ENCODE data around the gene PARP2.
"Not testable (repeated sequence)": the region's sequence is repeated elsewhere in the genome, so short reads cannot be mapped to it uniquely, and the experiment has no call there.

The PARP2 gene

GRCh38 chr14:20334017-20334416, 9.4 kb upstream of the PARP2 start:
- Histone ChIP-seq H3K4me1 (ENCODE audit: control insufficient read depth in 1 of 2, insufficient read depth in 1 of 2, low read depth in 1 of 2, low read length in 1 of 2) (peaks cover 11 to 13% of the 10 kb centered on the region in 2 experiments), H3K9me3 (no peaks in the 10 kb centered on the region), H3K4me3 (ENCODE audit: low read depth in 1 of 2, low read length in 1 of 2) (no peak overlapping the region), H3K27me3 (no peaks in the 10 kb centered on the region), H3K27ac (no peak overlapping the region), H3K36me3 (no peaks in the 10 kb centered on the region)
- no peak for TF ChIP-seq CTCF (IDR thresholded peaks at IDR 0.05)

GRCh38 chr14:20341032-20341431, 2.4 kb upstream of the PARP2 start:
- H3K36me3 ChIP-seq, H3K27ac ChIP-seq: not testable (repeated sequence)
- peaks cover 9 to 16% of the 10 kb centered on the region in 2 experiments for H3K4me1 ChIP-seq (ENCODE audit: control insufficient read depth in 1 of 2, insufficient read depth in 1 of 2, low read depth in 1 of 2, low read length in 1 of 2)

GRCh38 chr14:20341646-20342045, 1.8 kb upstream of the PARP2 start:
- Histone ChIP-seq H3K4me1 (ENCODE audit: control insufficient read depth in 1 of 2, insufficient read depth in 1 of 2, low read depth in 1 of 2, low read length in 1 of 2) (peaks cover 9 to 16% of the 10 kb centered on the region in 2 experiments), H3K27ac (no peak overlapping the region), H3K4me3 (ENCODE audit: low read depth in 1 of 2, low read length in 1 of 2) (no peak overlapping the region), H3K9me3 (no peaks in the 10 kb centered on the region), H3K36me3 (no peaks in the 10 kb centered on the region), H3K27me3 (no peaks in the 10 kb centered on the region)
- TF ChIP-seq CTCF (IDR thresholded peaks at IDR 0.05), result no peak

More at GRCh38 chr14:20341032-20341431, 2.4 kb upstream of the PARP2 start:
- H3K27me3 ChIP-seq; H3K9me3 ChIP-seq; H3K4me3 ChIP-seq (ENCODE audit: low read depth in 1 of 2, low read length in 1 of 2): not testable (repeated sequence)

- H3K36me3 ChIP-seq, result no peaks in the 10 kb centered on the region
- no peak for TF ChIP-seq CTCF (IDR thresholded peaks at IDR 0.05)
- H3K27ac ChIP-seq, result peak overlapping the region; percentile 88
- no peaks in the 10 kb centered on the region for H3K9me3 ChIP-seq
- peaks cover 9 to 16% of the 10 kb centered on the region in 2 experiments for H3K4me1 ChIP-seq (ENCODE audit: control insufficient read depth in 1 of 2, insufficient read depth in 1 of 2, low read depth in 1 of 2, low read length in 1 of 2)
- no peaks in the 10 kb centered on the region for H3K27me3 ChIP-seq
- peak overlapping the region; percentile 72 to 78 for H3K4me3 ChIP-seq (ENCODE audit: low read depth in 1 of 2, low read length in 1 of 2)
These were observed 406 bp downstream of the PARP2 start for GRCh38 chr14:20343862-20344220.

GRCh38 chr14:20345366-20345765, 1.9 kb downstream of the PARP2 start:
- Histone ChIP-seq H3K4me1 (ENCODE audit: control insufficient read depth in 1 of 2, insufficient read depth in 1 of 2, low read depth in 1 of 2, low read length in 1 of 2) (peaks cover 9 to 16% of the 10 kb centered on the region in 2 experiments), H3K4me3 (ENCODE audit: low read depth in 1 of 2, low read length in 1 of 2) (no peak overlapping the region), H3K27ac (no peak overlapping the region), H3K9me3 (no peaks in the 10 kb centered on the region), H3K36me3 (peaks cover under 1% of the 10 kb centered on the region), H3K27me3 (no peaks in the 10 kb centered on the region)
- TF ChIP-seq CTCF (IDR thresholded peaks at IDR 0.05), result no peak

GRCh38 chr14:20346713-20347112, 3.3 kb downstream of the PARP2 start:
- H3K4me3 ChIP-seq (ENCODE audit: low read depth in 1 of 2, low read length in 1 of 2), result no peak overlapping the region
- H3K4me1 ChIP-seq (ENCODE audit: control insufficient read depth in 1 of 2, insufficient read depth in 1 of 2, low read depth in 1 of 2, low read length in 1 of 2), result peaks cover 9 to 16% of the 10 kb centered on the region in 2 experiments
- no peaks in the 10 kb centered on the region for H3K27me3 ChIP-seq
- no peak overlapping the region for H3K27ac ChIP-seq
- no peak for TF ChIP-seq CTCF (IDR thresholded peaks at IDR 0.05)
- peaks cover 12% of the 10 kb centered on the region for H3K36me3 ChIP-seq
- no peaks in the 10 kb centered on the region for H3K9me3 ChIP-seq

Data from neutrophil (primary cell).